Loucy (cell line): ENCODE data around the gene RAET1L.

Experiments
- H2AFZ ChIP-seq: fragments of 200-600 bp; sonication (generic); 2 replicates; pipeline ENCODE4 v1.6.0; 2016; ENCODE audit warnings: antibody characterized with exemption, mild to moderate bottlenecking, low read length, moderate library complexity
- H3F3A ChIP-seq: fragments of 200-600 bp; 2 replicates; pipeline ENCODE4 v1.6.0; 2016; ENCODE audit warnings: antibody characterized with exemption, low read depth, mild to moderate bottlenecking
- H3K27me3 ChIP-seq: fragments of 200-600 bp; sonication (generic); 2 replicates; pipeline ENCODE4 v1.6.1; 2014; ENCODE audit warnings: low read length, mild to moderate bottlenecking; ENCODE audit not compliant: insufficient read depth, poor library complexity, severe bottlenecking
- H3K36me3 ChIP-seq: fragments of 200-600 bp; sonication (generic); 2 replicates; pipeline ENCODE4 v1.6.1; 2016; ENCODE audit warnings: low read length; ENCODE audit not compliant: insufficient read depth
- H3K4me1 ChIP-seq: fragments of 200-600 bp; sonication (generic); 2 replicates; pipeline ENCODE4 v1.5.1; 2014; ENCODE audit warnings: low read length, mild to moderate bottlenecking; ENCODE audit not compliant: insufficient read depth, poor library complexity, severe bottlenecking
- H3K4me2 ChIP-seq: fragments of 200-600 bp; sonication (generic); 2 replicates; pipeline ENCODE4 v1.6.0; 2014; ENCODE audit warnings: antibody characterized with exemption, low read length, low read depth, mild to moderate bottlenecking; ENCODE audit not compliant: poor library complexity, severe bottlenecking
- H3K4me3 ChIP-seq: fragments of 200-600 bp; sonication (generic); 2 replicates; pipeline ENCODE4 v1.5.1; 2014; ENCODE audit warnings: low read length, mild to moderate bottlenecking, mixed read lengths; ENCODE audit not compliant: poor library complexity, severe bottlenecking
- H3K79me2 ChIP-seq: fragments of 200-600 bp; sonication (generic); 2 replicates; pipeline ENCODE4 v1.6.1; 2014; ENCODE audit warnings: low read length; ENCODE audit not compliant: insufficient read depth
- H3K9ac ChIP-seq: fragments of 200-600 bp; sonication (generic); 2 replicates; pipeline ENCODE4 v1.6.0; 2014; ENCODE audit warnings: mild to moderate bottlenecking, low read depth, low read length, moderate library complexity; ENCODE audit not compliant: poor library complexity, severe bottlenecking
- H3K9me2 ChIP-seq: fragments of 200-600 bp; sonication (generic); replicated peaks from 2 replicates; pipeline ENCODE4 v1.6.1; 2016; ENCODE audit warnings: low read depth, low read length, mixed read lengths
- H3K9me3 ChIP-seq: fragments of 200-600 bp; sonication (generic); 2 replicates; pipeline ENCODE4 v1.6.1; 2014; ENCODE audit warnings: mild to moderate bottlenecking, antibody characterized with exemption, low read length, low read depth; ENCODE audit not compliant: insufficient read depth
- H4K20me1 ChIP-seq: fragments of 200-600 bp; sonication (generic); 2 replicates; pipeline ENCODE4 v1.6.0; 2014; ENCODE audit warnings: antibody characterized with exemption, low read length, mild to moderate bottlenecking; ENCODE audit not compliant: insufficient read depth, poor library complexity, severe bottlenecking
- CTCF ChIP-seq: fragments of 200-600 bp; sonication (generic); conservative IDR thresholded peaks from 2 replicates; pipeline ENCODE4 v1.5.1; 2014; ENCODE audit warnings: mild to moderate bottlenecking, antibody characterized with exemption, low read length
- EZH2phosphoT487 ChIP-seq: fragments of 200-600 bp; IDR thresholded peaks from 2 replicates; pipeline ENCODE4 v1.6.1; 2018; ENCODE audit warnings: antibody characterized with exemption, mild to moderate bottlenecking, moderate library complexity, borderline replicate concordance

RAET1L gene

GRCh38 chr6:150057501-150057951 is 32.2 kb upstream of the RAET1L start:
- Histone ChIP-seq H3K27me3 (peaks cover 10% of the 10 kb centered on the region), H3K9me3 (no peaks in the 10 kb centered on the region), H3K4me2 (no peak overlapping the region), H3K4me3 (no peak overlapping the region), H3K9ac (no peak overlapping the region), H2AFZ (no peak overlapping the region), H3K9me2 (no peaks in the 10 kb centered on the region), H3K36me3 (no peaks in the 10 kb centered on the region), H4K20me1 (no peaks in the 10 kb centered on the region), H3K79me2 (no peaks in the 10 kb centered on the region), H3F3A (no peaks in the 10 kb centered on the region), H3K4me1 (peaks cover 14% of the 10 kb centered on the region)
- no peak for TF ChIP-seq EZH2phosphoT487
- TF ChIP-seq CTCF, result no peak

GRCh38 chr6:150056916-150057315 is 31.6 kb upstream of the RAET1L start:
- Histone ChIP-seq H4K20me1 (no peaks in the 10 kb centered on the region), H3K9me3 (no peaks in the 10 kb centered on the region), H3K79me2 (no peaks in the 10 kb centered on the region), H3K4me1 (peaks cover 14% of the 10 kb centered on the region), H3K4me2 (no peak overlapping the region), H3F3A (no peaks in the 10 kb centered on the region), H3K9me2 (no peaks in the 10 kb centered on the region), H3K27me3 (peaks cover 10% of the 10 kb centered on the region), H3K4me3 (no peak overlapping the region), H3K36me3 (no peaks in the 10 kb centered on the region), H3K9ac (no peak overlapping the region), H2AFZ (no peak overlapping the region)
- TF ChIP-seq EZH2phosphoT487 (no peak), CTCF (no peak)

- TF ChIP-seq EZH2phosphoT487 (no peak), CTCF (no peak)
- Histone ChIP-seq H3K4me3 (no peak overlapping the region), H4K20me1 (no peaks in the 10 kb centered on the region), H3K4me1 (peaks cover 14% of the 10 kb centered on the region), H3K27me3 (peaks cover 10% of the 10 kb centered on the region), H3K9me2 (no peaks in the 10 kb centered on the region), H2AFZ (no peak overlapping the region), H3K79me2 (no peaks in the 10 kb centered on the region), H3K9ac (no peak overlapping the region), H3K4me2 (no peak overlapping the region), H3K36me3 (no peaks in the 10 kb centered on the region), H3K9me3 (no peaks in the 10 kb centered on the region), H3F3A (no peaks in the 10 kb centered on the region)
These were observed 30.8 kb upstream of the RAET1L start for GRCh38 chr6:150056156-150056555.
